ES-I3 (cell line): ENCODE results near the gene CFAP65.

Experiments used
- H3K36me3 ChIP-seq: 2 replicates; pipeline ENCODE4 v1.6.1; 2013; ENCODE audit warnings: mild to moderate bottlenecking, low read length, control low read depth, moderate library complexity; ENCODE audit not compliant: insufficient read depth
- H3K4me1 ChIP-seq: 2 replicates; pipeline ENCODE4 v1.6.1; 2013; ENCODE audit warnings: mild to moderate bottlenecking, control low read depth, low read length; ENCODE audit not compliant: insufficient read depth
- H3K9ac ChIP-seq: 2 replicates; pipeline ENCODE4 v1.6.1; 2013; ENCODE audit warnings: low read depth, mild to moderate bottlenecking, low read length, moderate library complexity
- H3K9me3 ChIP-seq: 2 replicates; pipeline ENCODE4 v1.6.1; 2013; ENCODE audit warnings: mild to moderate bottlenecking, low read length, moderate library complexity; ENCODE audit not compliant: control insufficient read depth, insufficient read depth

Gene CFAP65

DNA sequence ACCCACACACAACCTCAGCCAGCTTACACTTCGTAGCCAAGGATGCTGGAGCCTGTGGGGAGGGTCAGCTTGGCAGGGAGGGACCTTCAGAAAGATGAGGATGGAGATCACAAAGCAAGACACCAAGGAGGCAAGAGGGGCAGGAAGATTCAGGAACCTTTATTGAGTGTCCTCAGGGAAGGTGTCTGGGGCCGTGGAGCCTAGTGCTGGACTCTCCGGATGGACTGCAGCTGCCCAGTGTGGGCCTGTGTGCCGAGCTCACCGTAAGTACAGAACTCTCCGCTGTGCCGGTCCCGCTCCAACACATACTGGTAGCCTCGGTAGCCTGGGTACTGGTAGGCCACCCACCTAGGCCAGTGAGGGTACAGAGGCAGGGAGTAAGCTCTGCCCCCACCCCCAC lies 51.3 kb downstream of the CFAP65 start:
- no peak overlapping the region for H3K9ac ChIP-seq
- no peaks in the 10 kb centered on the region for H3K36me3 ChIP-seq
- H3K4me1 ChIP-seq, result peaks cover 4% of the 10 kb centered on the region; the same call in 1 of the 2 replicates
- no peaks in the 10 kb centered on the region for H3K9me3 ChIP-seq

DNA sequence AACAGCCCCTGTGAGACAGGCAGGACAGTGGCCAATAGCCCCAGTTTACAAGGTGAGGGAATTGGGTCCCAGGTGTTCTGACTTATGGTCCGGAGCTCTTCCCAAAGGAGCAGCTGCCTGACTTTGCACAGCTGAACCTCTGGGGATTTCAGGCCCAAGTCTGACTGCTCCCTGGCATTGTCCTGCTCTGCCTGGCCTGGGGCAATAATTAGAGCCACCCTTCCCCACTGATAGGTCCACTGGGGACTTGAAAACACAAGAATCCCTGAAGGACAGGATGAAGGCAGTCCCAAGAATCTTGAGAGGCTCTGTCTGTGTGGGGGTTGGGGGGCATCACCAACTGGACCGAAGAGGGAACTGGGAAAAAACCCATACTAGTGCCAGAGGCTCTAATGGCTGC lies 52.7 kb downstream of the CFAP65 start:
- no peaks in the 10 kb centered on the region for H3K36me3 ChIP-seq
- no peaks in the 10 kb centered on the region for H3K9me3 ChIP-seq
- no peak overlapping the region for H3K9ac ChIP-seq
- peaks cover 4% of the 10 kb centered on the region for H3K4me1 ChIP-seq

DNA sequence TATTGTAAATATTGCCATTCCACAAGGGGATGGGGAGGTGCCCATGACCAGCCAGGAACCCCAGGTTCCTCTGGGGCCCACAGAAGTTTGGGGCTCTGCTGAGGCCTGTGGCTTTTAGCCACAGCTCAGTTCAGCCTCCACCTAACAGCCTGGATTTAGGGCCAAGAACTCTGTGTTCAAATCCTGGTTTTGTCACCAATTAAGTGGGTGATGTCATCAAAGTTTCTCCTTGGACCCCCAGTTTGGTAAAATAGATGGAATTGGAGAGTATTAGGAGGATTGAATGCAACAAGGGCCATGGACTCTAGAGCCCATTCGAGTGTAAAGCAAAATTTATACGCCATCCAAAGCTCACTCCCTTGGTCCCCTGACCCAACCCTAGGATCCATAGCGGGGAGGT lies 53.2 kb downstream of the CFAP65 start:
- Histone ChIP-seq H3K4me1 (peaks cover 4% of the 10 kb centered on the region), H3K9me3 (no peaks in the 10 kb centered on the region), H3K36me3 (no peaks in the 10 kb centered on the region), H3K9ac (no peak overlapping the region)

DNA sequence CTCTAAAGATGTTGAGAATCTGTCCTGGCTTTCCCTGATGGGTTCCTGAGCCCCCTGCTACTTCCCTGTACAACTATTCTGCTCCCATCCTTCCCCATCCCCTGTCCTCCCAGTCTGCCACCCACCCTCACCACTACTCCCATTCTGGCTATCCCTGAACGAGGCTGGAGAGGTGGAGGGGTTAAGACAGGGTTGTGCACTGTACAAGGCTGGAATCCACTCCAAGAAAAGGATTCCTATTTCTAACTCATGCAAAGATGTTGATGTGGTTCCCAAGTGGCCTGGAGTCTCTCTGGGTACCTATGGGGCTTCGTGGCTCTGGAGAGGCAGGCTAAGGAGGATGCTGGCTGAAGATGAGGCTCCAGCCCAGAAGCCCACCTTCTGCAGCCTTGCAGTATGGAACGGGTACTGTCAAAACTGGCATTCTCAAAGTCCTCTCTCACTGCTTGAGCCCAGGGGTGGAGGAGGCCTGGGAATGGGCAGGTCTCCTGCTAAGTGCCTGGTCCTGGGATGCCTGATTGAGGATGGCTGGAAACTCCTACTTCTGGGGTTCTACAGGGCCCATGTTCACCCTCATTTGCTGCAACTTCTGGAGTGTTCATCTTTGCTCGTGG lies 55.1 kb downstream of the CFAP65 start:
- no peaks in the 10 kb centered on the region; the same call in 1 of the 2 replicates for H3K4me1 ChIP-seq
- no peaks in the 10 kb centered on the region for H3K36me3 ChIP-seq
- no peaks in the 10 kb centered on the region for H3K9me3 ChIP-seq
- H3K9ac ChIP-seq, result no peak overlapping the region

DNA sequence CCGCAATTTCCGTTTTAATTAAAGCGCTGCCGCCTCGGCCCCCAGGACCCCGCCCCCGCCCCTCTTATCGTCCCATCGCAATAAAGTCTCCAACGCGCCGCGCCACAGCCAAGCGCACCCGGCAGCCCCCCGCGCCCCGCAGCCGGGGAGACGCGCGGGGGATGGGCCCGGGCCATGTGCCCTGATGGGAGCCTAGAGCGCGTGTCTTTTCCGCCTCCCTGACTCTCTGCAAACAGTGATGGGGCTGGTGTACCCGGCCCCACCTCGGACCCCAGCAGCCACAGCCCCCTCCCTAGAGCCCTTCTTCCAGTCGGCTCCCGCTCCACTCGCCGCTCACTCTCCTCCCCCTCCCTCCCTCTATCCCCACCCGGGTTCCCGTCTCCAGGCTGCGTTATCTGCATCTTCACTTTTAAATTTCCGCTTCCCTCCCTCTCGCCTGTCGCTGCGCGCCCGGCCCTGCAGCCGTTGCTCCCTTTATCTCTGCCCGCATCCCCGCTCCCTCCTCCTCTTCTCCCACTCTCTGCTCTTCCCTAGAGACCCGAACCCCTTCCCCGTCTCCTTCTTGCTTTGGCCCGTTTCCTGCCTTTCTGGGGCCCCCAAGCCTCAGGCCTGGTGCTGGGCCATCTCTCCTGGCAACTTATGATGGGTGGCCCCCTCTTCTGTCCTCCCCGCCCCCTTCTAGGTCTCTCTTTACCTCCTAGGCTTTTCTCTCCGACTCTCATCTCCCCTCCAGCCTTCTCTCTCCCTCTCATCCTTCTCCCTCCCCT lies 55.8 kb downstream of the CFAP65 start:
- Histone ChIP-seq H3K9me3 (no peaks in the 10 kb centered on the region), H3K9ac (no peak overlapping the region), H3K4me1 (no peaks in the 10 kb centered on the region; the same call in 1 of the 2 replicates), H3K36me3 (no peaks in the 10 kb centered on the region)

DNA sequence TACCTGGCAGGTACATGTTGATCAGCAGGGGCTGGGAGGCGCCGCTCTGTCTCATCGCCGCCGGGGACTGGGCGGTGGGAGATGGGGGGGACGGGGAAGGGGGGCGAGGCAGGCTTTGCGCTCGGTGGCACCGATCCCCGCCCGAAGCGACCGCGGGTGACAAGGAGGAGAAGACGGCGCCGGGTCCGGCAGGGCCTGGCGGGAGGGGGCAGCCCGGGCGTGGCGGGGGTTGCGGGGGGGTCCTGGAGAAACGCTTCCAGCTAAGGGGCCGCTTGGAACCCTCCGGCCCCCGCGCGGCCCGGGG lies 56.3 kb downstream of the CFAP65 start, which contains the start of gene FEV:
FEV (minus strand) TSS at position 164 of the 304 bp plus-strand sequence; CDS start at position 55, 109 bp downstream.
- no peaks in the 10 kb centered on the region for H3K36me3 ChIP-seq
- H3K9me3 ChIP-seq, result no peaks in the 10 kb centered on the region
- peak within 1 kb of the TSS; percentile 30; the same call in 1 of the 2 replicates for H3K9ac ChIP-seq
- no peaks in the 10 kb centered on the region; the same call in 1 of the 2 replicates for H3K4me1 ChIP-seq

DNA sequence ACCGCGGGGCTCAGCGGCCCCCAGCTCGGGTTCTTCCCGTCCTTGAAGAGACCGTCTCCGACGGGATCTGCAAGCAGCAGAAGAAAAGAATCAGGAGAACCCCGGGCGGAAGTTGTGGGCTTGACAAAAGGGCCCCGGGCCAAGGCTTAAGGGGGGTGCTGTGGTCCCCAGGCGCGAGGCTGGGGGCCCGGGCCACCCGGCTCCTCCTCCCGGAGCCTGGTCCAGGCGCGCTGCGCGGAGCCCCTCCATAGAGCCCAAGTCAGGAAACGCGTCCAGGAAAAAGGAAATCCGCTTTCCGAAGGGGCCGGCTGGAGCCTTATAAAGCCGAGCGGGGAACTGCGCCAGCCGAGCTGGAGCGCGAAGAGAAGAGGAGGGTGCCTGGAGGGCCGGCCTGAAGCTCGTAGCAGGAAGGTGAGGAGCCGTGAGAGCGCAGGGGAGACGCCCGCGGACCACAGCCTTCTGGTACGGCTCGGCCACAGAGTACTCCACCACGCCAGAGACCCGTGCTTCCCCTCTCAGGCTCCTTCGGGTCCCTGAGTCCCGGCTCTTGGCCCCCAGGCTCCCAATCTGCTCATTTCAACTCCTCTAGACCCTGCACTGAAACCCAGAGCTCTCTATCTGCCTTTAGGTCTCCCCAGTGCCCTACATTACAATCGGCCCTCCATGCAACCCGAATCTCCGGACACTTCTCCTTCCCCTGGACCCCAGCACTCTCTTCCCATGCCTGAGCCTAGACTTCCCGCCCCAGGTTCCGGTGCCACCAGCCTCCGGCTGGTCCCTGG lies 56.9 kb downstream of the CFAP65 start:
- Histone ChIP-seq H3K9me3 (no peaks in the 10 kb centered on the region), H3K9ac (peak overlapping the region; percentile 30; the same call in 1 of the 2 replicates), H3K36me3 (no peaks in the 10 kb centered on the region), H3K4me1 (no peaks in the 10 kb centered on the region; the same call in 1 of the 2 replicates)

DNA sequence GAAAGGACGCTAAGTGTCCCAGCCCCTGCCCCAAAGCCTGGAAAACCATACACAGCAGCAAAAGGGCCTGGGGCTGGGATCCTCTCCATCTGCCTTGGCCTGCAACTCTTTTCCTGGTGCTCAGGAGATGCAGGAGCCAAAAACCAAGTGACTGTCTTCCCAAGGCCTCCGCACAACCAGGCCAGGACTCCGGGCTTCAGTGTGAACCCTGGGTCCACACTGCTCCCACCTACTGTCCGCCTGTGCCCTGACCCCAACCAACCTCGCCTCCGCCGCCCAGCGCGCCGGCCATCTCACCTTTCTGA lies 57.4 kb downstream of the CFAP65 start:
- Histone ChIP-seq H3K4me1 (no peaks in the 10 kb centered on the region; the same call in 1 of the 2 replicates), H3K9me3 (no peaks in the 10 kb centered on the region), H3K9ac (peak overlapping the region; percentile 30; the same call in 1 of the 2 replicates), H3K36me3 (no peaks in the 10 kb centered on the region)

DNA sequence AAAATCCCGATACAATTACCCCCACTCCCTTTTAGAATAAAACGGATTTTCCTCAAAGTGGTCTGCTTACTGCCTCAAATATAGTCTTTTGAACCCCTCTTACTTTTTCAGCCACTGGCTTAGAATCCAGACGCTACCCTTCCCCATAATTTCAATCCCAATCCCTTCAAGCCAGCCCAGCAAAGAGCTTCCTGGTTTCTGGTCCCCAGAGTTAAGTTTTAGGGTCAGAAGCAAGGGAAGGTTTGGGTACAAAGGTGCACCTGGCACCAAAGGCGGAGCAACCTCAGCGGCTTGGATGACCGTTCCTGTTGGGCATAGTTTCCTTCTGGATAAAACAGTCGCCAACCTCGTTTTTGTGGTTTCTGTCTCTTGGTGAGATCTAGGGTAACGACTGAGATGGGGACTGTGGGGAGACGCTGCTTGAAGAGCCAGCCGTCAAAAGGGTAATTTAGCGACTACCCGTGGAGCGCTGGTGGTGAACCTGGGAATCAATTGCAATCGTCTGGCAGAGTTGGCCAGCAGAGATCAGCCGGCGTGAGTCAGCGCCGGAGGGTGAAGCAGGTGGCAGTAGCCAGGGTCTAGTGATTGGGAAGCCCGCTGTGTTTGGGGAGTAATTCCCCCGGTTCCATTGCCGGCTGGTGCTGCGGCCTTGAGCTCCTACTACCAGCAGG lies 57.9 kb downstream of the CFAP65 start:
- Histone ChIP-seq H3K36me3 (no peaks in the 10 kb centered on the region), H3K9me3 (no peaks in the 10 kb centered on the region), H3K9ac (0 out of 2 replicates have a peak overlapping the region, but pooled peaks have one; percentile 30), H3K4me1 (no peaks in the 10 kb centered on the region; the same call in 1 of the 2 replicates)

DNA sequence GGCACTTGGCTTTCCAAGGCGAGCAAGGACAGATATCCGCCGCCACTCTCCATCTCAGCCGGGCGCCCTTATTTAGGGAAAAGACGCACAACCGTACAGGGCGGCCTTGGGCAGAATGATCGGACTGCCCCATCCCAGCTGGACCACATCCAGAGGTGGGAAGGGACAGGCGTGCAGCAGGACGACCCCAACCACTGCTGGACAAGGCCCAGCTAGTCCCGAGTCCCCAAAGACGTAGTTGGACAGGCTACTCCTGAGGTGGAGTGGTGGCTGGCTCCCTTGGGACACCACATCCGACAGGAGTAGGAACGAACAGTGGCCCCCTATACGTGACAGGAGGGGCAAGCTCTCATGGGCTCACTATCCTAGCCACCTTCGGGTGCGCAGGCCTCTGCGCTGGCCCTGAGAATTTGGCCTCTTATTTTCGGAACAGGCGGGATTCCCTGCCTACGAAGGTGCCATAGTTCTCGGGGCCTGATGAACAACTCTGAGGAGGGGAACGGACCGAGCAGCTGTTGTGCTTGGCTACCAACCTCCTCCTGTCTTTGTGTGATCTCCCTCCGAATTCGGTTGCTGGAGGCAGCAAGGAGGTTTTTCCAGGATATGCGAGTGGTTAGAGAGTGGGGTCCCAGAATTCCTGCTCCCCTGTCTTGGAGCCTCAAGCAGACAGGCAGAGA lies 58.6 kb downstream of the CFAP65 start:
- Histone ChIP-seq H3K9me3 (no peaks in the 10 kb centered on the region), H3K4me1 (no peaks in the 10 kb centered on the region; the same call in 1 of the 2 replicates), H3K9ac (no peak overlapping the region), H3K36me3 (no peaks in the 10 kb centered on the region)

DNA sequence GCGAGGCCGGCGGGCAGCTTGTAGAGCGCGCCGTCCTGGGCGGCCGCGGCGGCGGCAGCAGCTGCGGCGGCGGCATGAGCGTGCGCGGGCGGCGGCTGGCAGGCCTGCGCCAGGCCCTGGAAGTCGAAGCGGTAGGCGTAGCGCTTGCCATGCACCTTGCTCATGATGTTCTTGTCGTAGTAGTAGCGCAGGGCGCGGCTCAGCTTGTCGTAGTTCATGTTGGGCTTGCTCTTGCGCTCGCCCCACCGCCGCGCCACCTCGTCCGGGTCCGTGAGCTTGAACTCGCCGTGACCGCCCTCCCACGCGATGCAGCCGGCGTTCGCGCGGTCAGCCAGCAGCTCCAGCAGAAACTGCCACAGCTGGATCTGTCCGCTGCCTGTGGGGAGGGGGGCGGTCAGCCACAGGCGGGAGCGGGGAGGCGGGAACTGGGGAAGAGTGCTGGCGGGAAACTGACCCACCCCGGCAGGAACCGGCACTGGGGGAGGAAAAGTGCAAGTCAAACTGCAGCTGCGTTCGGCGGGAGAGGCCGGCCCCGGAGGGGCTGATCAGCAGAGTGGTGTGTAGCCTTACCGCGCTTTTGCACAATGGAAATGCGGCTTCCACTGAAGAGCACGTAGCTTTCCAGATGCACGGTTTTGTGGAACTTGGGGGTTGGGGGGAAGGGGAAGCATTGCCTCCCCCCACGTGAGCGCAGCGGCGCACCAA lies 59.3 kb downstream of the CFAP65 start:
- H3K9me3 ChIP-seq, result no peaks in the 10 kb centered on the region
- no peak overlapping the region; the same call in 1 of the 2 replicates for H3K9ac ChIP-seq
- no peaks in the 10 kb centered on the region for H3K36me3 ChIP-seq
- no peaks in the 10 kb centered on the region; the same call in 1 of the 2 replicates for H3K4me1 ChIP-seq

DNA sequence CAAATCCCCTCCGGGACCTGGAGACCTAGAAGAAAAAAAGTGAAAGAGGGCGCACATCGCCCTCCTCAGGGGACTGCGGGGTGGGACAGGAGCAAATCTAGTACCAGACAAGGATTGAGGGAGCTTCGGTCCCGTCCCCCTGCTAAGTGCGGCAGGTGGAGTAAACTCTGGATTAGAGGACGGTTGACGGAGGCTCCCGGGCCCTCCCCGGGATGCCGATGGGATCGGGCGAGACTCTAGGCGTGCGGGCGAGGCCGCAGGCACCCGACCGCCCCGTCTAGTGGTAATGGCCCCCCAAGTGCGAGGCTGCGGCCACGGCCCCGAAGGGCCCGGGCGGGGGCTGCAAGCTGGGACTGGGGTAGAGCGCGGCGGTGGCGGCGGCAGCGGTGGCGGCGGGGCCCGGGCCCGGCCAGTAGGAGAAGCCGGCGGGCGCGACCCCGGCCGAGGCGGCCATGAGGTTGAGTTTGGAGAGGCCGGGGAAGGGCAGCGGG lies 59.9 kb downstream of the CFAP65 start:
- Histone ChIP-seq H3K9me3 (no peaks in the 10 kb centered on the region), H3K36me3 (no peaks in the 10 kb centered on the region), H3K4me1 (no peaks in the 10 kb centered on the region; the same call in 1 of the 2 replicates), H3K9ac (no peak overlapping the region)

DNA sequence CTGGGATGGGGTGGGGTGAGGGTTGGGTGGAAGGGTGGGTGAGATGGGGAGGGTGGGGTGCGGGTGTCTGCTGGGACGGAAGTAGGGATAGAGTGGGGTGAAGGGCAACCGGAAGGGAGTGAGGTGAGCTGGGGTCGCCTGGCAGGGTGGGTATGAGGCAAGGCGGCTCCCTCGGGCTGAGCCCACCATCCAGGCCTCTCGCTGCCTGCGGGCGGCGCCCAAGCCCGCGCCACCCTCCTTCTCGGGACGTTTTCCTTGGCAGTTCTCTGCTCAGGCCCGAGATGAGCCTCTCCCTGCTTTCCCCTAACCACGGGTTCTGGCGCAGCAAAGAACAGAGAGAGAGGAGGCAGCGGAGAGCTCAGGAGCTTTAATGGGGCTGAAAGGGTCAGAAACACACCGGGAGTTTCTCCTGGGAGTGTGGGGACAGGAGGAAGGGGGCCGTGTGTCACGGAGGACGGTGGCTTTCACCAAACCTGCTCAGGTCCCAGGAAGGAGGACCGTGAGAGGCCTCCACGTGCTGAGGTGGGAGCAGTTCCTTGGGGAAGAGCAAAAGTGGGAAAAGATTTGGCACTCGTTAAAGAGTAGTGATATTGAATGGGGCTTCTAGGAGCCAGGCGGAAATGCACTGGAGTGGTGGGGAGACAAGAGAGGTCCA lies 60.5 kb downstream of the CFAP65 start:
- Histone ChIP-seq H3K4me1 (no peaks in the 10 kb centered on the region; the same call in 1 of the 2 replicates), H3K36me3 (no peaks in the 10 kb centered on the region), H3K9me3 (no peaks in the 10 kb centered on the region), H3K9ac (peak overlapping the region; percentile 17; the same call in 1 of the 2 replicates)
